ENCODE results near the gene STAT6. TPM values are rescaled to one million over a fixed set of nuclear protein-coding genes. Genes with fewer than 3 reads are reported as not detected.

STAT6 gene
- total RNA-seq, 1 experiment from 2014 or later = 44.4 TPM

DNA sequence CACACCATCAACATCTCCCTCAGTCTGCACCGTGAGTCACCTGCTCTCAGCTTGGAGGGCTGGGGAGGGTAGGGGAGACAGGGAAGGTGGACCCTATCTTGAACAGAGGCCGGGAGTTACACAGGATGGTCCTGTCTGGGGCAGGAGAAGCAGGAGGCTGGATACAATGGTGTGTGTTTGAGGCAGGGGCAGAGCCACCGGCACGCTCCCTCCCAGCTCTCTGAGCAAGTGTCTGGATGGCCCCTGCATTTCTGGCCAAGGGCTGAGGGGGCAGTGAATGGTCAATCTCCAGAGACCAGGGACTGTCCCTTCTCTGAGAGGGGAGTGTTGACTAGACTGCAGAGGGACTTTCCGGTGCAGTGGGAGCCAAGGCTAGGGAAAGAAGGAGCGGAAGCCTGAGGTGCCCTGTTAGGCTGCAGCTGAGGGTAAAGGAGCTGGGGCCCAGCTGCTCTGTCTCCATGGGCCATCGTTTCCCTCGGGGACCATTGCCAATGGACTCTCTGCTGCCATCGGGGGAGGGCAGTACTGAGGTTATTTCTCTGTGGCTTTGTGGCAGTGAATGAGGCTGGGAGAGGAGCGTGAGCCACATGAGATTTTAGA, 34.4 kb upstream of the STAT6 start:
- H3K27me3 ChIP-seq (ENCODE audit: insufficient read depth, low read length) = no peaks in the 10 kb centered on the region
- H3K4ac ChIP-seq (ENCODE audit: low read depth, low read length) = no peak overlapping the region
- peak overlapping the region in 1 of 3 experiments; percentile 18; a peak in 1 of 7 replicates for H3K27ac Mint-ChIP-seq
- H3K79me2 ChIP-seq (ENCODE audit: insufficient read depth, low read length) = no peaks in the 10 kb centered on the region
- no peaks in the 10 kb centered on the region for H3K9me3 ChIP-seq (ENCODE audit: control insufficient read depth, low read depth, low read length)
- H3K4me1 Mint-ChIP-seq = peaks cover 16 to 33% of the 10 kb centered on the region in 2 experiments
- H2BK20ac ChIP-seq (ENCODE audit: low read depth, low read length, poor library complexity, severe bottlenecking) = no peak overlapping the region
- no peak for DNase-seq
- no peaks in the 10 kb centered on the region for H3K4me1 ChIP-seq (ENCODE audit: insufficient read depth, low read length)
- H3K27ac ChIP-seq (ENCODE audit: insufficient read length, low read depth, low read length) = no peak overlapping the region
- WGBS (ENCODE audit: extremely low coverage, insufficient read length, low lambda C conversion rate) = no CpG with 5 or more reads among the region's 10 CpGs
- no peak overlapping the region for H2AK5ac ChIP-seq (ENCODE audit: insufficient read length, low read length)
- no peak overlapping the region for H2AFZ ChIP-seq (ENCODE audit: low read length)
- no peaks in the 10 kb centered on the region for H3K27me3 Mint-ChIP-seq (ENCODE audit: low read depth)
- no peak overlapping the region for H4K91ac ChIP-seq (ENCODE audit: insufficient read length, low read depth, low read length)
- no peak overlapping the region for H2BK15ac ChIP-seq (ENCODE audit: low read depth, low read length)
- H4K8ac ChIP-seq (replicated peaks; ENCODE audit: insufficient read length, low read depth, low read length) = no peak overlapping the region
- no peak overlapping the region for H3K9ac ChIP-seq (ENCODE audit: extremely low read depth, insufficient read length, low read length)
- no peak overlapping the region for H2BK120ac ChIP-seq (ENCODE audit: low read depth, low read length, poor library complexity, severe bottlenecking)
- TF ChIP-seq, protein P1, sequence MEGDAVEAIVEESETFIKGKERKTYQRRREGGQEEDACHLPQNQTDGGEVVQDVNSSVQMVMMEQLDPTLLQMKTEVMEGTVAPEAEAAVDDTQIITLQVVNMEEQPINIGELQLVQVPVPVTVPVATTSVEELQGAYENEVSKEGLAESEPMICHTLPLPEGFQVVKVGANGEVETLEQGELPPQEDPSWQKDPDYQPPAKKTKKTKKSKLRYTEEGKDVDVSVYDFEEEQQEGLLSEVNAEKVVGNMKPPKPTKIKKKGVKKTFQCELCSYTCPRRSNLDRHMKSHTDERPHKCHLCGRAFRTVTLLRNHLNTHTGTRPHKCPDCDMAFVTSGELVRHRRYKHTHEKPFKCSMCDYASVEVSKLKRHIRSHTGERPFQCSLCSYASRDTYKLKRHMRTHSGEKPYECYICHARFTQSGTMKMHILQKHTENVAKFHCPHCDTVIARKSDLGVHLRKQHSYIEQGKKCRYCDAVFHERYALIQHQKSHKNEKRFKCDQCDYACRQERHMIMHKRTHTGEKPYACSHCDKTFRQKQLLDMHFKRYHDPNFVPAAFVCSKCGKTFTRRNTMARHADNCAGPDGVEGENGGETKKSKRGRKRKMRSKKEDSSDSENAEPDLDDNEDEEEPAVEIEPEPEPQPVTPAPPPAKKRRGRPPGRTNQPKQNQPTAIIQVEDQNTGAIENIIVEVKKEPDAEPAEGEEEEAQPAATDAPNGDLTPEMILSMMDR (conservative IDR thresholded peaks at IDR 0.05) = no peak
- no peak overlapping the region for H3K18ac ChIP-seq (ENCODE audit: insufficient read length, low read depth, low read length)
- no peaks in the 10 kb centered on the region for H3K23me2 ChIP-seq (ENCODE audit: insufficient read length, low read depth, low read length, poor library complexity, severe bottlenecking)
- H3K4me3 Mint-ChIP-seq = no peak overlapping the region; a peak in 2 of 5 replicates
- no peak overlapping the region for H3K56ac ChIP-seq (ENCODE audit: insufficient read length, low read depth, low read length)
- no peak overlapping the region for H2BK5ac ChIP-seq (ENCODE audit: insufficient read length, low read length)
- no peak overlapping the region for H3T11ph ChIP-seq (ENCODE audit: low read length)
- H2BK12ac ChIP-seq (ENCODE audit: insufficient read length, low read depth, low read length) = no peak overlapping the region
- peaks cover 36 to 96% (median 92%) of the 10 kb centered on the region in 3 experiments; a peak in 6 of 7 replicates for H3K36me3 Mint-ChIP-seq (ENCODE audit: insufficient read depth in 1 of 3, low read depth in 3 of 3)
- H3K79me1 ChIP-seq (ENCODE audit: insufficient read depth, low read depth, low read length, poor library complexity, severe bottlenecking) = no peaks in the 10 kb centered on the region
- H4K5ac ChIP-seq (ENCODE audit: insufficient read length, low read depth, low read length) = no peak overlapping the region
- H3K23ac ChIP-seq (ENCODE audit: insufficient read length, low read depth, low read length) = no peak overlapping the region
- H3K4me2 ChIP-seq (ENCODE audit: insufficient read depth, insufficient read length, low read length) = no peak overlapping the region
- no peaks in the 10 kb centered on the region for H3K9me3 Mint-ChIP-seq
- no peak overlapping the region for H3K14ac ChIP-seq (ENCODE audit: insufficient read depth, low read length)
- H4K20me1 ChIP-seq (ENCODE audit: control insufficient read depth, insufficient read depth, insufficient read length) = no peaks in the 10 kb centered on the region
